HL-60 (cell line): ENCODE results near the gene CDK5RAP1.
"Not testable (repeated sequence)": the region's sequence is repeated elsewhere in the genome, so short reads cannot be mapped to it uniquely, and the experiment has no call there.

Experiments
- DNase-seq, 2 experiments: peaks; one replicate each; pipeline ENCODE4 v3.0.0-alpha.2; 2010 to 2020; ENCODE audit warnings: low read depth in 1 of 2, low spot score in 1 of 2
- H3K27ac ChIP-seq: fragments of 250-450 bp; sonication (Bioruptor Pico); replicated peaks from 2 replicates; pipeline ENCODE4 v1.5.1; 2020; ENCODE audit warnings: mild to moderate bottlenecking, moderate library complexity
- H3K27me3 ChIP-seq: fragments of 250-450 bp; sonication (Bioruptor Pico); 2 replicates; pipeline ENCODE4 v1.5.1; 2021; ENCODE audit warnings: mild to moderate bottlenecking, moderate library complexity; ENCODE audit not compliant: insufficient read depth, poor library complexity, severe bottlenecking
- H3K4me3 ChIP-seq: replicated peaks from 2 replicates; pipeline ENCODE4 v1.5.1; 2011; ENCODE audit warnings: mild to moderate bottlenecking, control low read depth, low read length; ENCODE audit not compliant: insufficient read depth
- GABPA ChIP-seq: IDR thresholded peaks from 2 replicates; pipeline ENCODE4 v1.6.1; 2012; ENCODE audit warnings: low read depth
- POLR2AphosphoS5 ChIP-seq: IDR thresholded peaks from 2 replicates; pipeline ENCODE4 v1.6.1; 2012; ENCODE audit warnings: low read depth
- SPI1 ChIP-seq: IDR thresholded peaks from 2 replicates; pipeline ENCODE4 v1.6.1; 2012; ENCODE audit warnings: low read depth, mild to moderate bottlenecking, borderline replicate concordance
- TF ChIP-seq, protein P1 (sequence below): IDR thresholded peaks from one replicate; pipeline ENCODE4 v1.5.1; 2011; ENCODE audit warnings: low read length, control low read depth, inconsistent platforms; ENCODE audit not compliant: insufficient read depth
- TF ChIP-seq, protein P2 (sequence below): IDR thresholded peaks from 2 replicates; pipeline ENCODE4 v1.6.1; 2012; ENCODE audit warnings: low read depth; ENCODE audit not compliant: insufficient replicate concordance

Gene CDK5RAP1

DNA sequence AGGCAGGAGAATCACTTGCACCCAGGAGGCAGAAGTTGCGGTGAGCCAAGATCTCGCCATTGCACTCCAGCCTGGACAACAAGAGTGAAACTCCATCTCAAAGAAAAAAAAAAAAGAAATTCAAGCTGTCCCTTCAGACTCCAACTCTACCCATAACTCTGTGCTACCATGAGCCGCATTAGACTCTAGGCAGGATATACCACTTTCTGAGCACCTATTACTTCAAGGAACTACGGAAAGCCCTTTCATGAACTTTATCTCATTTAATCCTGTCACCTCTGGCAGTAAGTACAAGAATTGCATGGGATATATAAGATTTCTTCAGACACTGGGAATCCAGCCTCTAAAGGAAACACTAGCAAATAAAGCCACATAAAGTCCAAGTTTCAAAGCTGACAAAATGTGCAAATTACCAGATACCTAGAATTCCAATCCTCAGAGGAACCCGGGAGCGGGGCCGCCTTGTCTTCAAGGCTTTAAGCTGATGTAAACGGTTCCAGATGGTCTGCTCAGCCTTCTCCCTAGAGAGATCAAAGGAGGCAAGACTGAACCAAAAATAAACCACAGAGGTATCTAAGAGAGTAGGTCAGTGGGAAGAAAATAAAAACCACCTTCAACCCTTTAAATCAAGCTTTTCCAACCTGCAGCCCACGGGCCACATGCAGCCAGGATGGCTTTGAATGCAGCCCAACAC is 9.4 kb downstream of the CDK5RAP1 start:
- no peaks in the 10 kb centered on the region for H3K27me3 ChIP-seq
- H3K4me3 ChIP-seq = no peak overlapping the region
- TF ChIP-seq POLR2AphosphoS5 = no peak
- TF ChIP-seq, protein P1, sequence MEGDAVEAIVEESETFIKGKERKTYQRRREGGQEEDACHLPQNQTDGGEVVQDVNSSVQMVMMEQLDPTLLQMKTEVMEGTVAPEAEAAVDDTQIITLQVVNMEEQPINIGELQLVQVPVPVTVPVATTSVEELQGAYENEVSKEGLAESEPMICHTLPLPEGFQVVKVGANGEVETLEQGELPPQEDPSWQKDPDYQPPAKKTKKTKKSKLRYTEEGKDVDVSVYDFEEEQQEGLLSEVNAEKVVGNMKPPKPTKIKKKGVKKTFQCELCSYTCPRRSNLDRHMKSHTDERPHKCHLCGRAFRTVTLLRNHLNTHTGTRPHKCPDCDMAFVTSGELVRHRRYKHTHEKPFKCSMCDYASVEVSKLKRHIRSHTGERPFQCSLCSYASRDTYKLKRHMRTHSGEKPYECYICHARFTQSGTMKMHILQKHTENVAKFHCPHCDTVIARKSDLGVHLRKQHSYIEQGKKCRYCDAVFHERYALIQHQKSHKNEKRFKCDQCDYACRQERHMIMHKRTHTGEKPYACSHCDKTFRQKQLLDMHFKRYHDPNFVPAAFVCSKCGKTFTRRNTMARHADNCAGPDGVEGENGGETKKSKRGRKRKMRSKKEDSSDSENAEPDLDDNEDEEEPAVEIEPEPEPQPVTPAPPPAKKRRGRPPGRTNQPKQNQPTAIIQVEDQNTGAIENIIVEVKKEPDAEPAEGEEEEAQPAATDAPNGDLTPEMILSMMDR = no peak
- TF ChIP-seq, protein P2, sequence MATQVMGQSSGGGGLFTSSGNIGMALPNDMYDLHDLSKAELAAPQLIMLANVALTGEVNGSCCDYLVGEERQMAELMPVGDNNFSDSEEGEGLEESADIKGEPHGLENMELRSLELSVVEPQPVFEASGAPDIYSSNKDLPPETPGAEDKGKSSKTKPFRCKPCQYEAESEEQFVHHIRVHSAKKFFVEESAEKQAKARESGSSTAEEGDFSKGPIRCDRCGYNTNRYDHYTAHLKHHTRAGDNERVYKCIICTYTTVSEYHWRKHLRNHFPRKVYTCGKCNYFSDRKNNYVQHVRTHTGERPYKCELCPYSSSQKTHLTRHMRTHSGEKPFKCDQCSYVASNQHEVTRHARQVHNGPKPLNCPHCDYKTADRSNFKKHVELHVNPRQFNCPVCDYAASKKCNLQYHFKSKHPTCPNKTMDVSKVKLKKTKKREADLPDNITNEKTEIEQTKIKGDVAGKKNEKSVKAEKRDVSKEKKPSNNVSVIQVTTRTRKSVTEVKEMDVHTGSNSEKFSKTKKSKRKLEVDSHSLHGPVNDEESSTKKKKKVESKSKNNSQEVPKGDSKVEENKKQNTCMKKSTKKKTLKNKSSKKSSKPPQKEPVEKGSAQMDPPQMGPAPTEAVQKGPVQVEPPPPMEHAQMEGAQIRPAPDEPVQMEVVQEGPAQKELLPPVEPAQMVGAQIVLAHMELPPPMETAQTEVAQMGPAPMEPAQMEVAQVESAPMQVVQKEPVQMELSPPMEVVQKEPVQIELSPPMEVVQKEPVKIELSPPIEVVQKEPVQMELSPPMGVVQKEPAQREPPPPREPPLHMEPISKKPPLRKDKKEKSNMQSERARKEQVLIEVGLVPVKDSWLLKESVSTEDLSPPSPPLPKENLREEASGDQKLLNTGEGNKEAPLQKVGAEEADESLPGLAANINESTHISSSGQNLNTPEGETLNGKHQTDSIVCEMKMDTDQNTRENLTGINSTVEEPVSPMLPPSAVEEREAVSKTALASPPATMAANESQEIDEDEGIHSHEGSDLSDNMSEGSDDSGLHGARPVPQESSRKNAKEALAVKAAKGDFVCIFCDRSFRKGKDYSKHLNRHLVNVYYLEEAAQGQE = no peak
- TF ChIP-seq SPI1 = no peak
- no peak for TF ChIP-seq GABPA
- H3K27ac ChIP-seq = no peak overlapping the region
- no peak for DNase-seq

DNA sequence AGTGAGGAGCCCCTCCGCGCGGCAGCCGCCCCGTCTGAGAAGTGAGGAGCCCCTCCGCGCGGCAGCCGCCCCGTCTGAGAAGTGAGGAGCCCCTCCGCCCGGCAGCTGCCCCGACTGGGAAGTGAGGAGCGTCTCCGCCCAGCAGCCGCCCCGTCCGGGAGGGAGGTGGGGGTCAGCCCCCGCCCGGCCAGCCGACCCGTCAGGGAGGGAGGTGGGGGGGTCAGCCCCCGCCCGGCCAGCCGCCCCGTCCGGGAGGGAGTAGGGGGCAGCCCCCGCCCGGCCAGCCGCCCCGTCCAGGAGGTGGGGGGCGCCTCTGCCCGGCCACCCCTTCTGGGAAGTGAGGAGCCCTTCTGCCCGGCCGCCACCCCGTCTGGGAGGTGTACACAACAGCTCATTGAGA is 12.0 kb downstream of the CDK5RAP1 start:
- not testable (repeated sequence) for H3K27me3 ChIP-seq, H3K4me3 ChIP-seq, DNase-seq, H3K27ac ChIP-seq

DNA sequence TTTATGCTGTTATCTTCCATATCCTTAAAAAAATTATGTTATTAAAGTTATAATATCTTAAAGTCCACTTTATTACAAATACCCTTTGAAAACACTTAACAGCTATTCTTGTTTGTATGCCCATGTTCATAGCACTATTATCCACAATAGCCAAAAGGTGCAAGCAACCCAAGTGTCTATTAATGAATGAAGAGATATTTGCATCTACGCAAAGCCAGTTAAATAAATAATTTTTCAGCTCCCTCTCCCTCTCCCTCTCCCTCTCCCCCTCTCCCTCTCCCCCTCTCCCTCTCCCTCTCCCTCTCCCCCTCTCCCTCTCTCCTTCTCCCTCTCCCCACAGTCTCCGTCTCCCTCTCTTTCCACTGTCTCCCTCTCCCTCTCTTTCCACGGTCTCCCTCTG is 13.1 kb downstream of the CDK5RAP1 start:
- Histone ChIP-seq H3K27me3 (no peaks in the 10 kb centered on the region), H3K4me3 (no peak overlapping the region), H3K27ac (no peak overlapping the region)
- no peak for DNase-seq
- TF ChIP-seq GABPA = no peak
- TF ChIP-seq POLR2AphosphoS5 = no peak
- TF ChIP-seq, protein P1 = no peak
- no peak for TF ChIP-seq SPI1
- TF ChIP-seq, protein P2 = no peak

DNA sequence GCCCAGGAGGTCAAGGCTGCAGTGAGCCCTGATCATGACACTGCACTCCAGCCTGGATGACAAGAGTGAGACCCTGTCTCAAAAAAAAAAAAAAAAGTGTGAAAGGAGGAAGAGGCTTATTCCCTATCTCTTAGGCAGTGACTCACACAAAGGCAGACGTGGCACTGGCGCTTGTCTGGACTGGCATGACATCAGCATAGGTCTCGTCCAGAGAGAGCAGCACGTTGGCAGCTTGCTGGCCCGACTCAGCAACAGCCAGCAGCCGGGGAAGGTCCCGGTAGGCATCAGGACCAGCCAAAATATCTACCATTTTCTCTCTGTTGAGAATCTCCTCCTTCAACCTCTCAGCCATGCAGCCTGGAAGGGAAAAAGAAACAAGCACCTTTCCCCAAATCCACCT is 14.1 kb downstream of the CDK5RAP1 start:
- no peak overlapping the region for H3K4me3 ChIP-seq
- no peak overlapping the region for H3K27ac ChIP-seq
- H3K27me3 ChIP-seq = no peaks in the 10 kb centered on the region
- DNase-seq = no peak
- no peak for TF ChIP-seq SPI1
- TF ChIP-seq, protein P2 = no peak
- TF ChIP-seq GABPA = no peak
- TF ChIP-seq, protein P1 = no peak
- TF ChIP-seq POLR2AphosphoS5 = no peak
